ENCODE results near the gene CENPS.
"Not testable (repeated sequence)": the region's sequence is repeated elsewhere in the genome, so short reads cannot be mapped to it uniquely, and the experiment has no call there.

The CENPS gene

DNA sequence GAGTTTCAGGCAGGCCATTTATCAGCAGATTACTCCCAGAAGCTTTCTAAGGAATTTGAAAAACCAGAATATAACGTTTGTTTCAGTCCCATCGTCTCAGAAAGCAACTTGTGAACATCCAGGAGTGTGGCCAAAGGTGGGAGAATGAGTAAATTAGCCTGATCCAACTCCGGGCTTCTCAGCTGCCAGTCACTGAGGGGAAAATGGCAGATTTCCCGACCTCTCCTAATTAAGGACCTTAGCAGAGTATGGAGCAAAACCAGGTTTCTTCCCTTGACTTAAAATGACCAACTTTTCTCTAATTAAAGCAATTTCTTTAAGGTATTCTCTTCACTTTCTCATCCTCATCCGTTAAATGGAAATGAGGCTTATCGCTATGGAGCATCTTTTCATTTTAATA lies 20.6 kb downstream of the CENPS start:
- DNase-seq (ENCODE audit: low read depth, low spot score) = no peak

DNA sequence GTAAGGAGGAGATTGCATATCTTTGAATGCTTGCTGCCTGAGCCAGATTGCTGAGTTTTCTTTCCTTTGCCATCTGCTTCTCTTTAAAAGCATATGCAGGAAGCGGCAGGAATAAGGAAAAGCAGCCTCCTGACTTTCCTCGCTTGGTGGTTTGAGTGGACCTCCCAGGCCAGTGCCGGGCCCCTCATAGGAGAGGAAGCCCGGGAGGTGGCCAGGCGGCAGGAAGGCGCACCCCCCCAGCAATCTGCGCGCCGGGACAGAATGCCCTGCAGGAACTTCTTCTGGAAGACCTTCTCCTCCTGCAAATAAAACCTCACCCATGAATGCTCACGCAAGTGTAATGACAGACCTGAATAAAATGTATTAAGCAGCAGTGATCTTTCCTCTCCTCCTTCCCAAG lies 21.1 kb downstream of the CENPS start:
- DNase-seq (ENCODE audit: low read depth, low spot score) = no peak

DNA sequence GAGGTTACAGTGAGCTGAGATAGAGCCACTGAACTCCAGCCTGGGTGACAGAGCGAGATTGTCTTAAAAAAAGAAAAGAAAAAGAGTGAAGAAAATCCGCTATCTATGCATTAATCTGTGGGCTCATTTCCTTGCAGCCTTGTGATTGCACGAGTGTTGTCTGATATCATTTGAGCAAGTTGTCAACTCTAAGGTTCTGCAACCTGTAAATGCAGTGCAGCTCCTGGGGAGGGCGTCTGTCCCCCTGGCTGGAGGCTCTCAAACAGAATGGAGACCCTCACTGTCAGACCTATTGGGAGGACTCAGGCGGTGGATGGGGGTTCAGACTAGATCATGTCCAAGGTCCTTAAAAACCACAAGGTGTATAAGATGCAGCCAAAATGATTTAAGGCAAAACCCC lies 25.8 kb downstream of the CENPS start:
- DNase-seq (ENCODE audit: low read depth, low spot score) = no peak

DNA sequence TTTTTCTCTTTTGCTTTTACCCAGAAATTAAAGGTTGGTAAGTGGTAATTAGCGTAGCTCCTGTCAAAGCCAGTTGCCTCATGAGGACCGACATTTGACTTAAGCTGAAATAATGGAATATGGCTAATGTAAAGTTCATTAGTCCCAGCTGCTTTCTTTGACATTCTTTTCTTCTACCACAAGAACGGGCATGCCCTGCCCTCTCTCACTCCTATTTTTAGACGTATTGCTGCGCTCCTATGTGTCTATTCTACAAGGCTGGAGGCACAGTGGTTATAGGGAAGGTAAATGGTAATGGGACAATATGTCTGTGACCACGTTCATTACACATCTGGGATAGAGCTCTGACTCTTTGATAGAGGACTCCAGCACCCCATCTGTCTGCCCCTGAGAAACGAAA lies 26.4 kb downstream of the CENPS start:
- DNase-seq (ENCODE audit: low read depth, low spot score) = no peak

DNA sequence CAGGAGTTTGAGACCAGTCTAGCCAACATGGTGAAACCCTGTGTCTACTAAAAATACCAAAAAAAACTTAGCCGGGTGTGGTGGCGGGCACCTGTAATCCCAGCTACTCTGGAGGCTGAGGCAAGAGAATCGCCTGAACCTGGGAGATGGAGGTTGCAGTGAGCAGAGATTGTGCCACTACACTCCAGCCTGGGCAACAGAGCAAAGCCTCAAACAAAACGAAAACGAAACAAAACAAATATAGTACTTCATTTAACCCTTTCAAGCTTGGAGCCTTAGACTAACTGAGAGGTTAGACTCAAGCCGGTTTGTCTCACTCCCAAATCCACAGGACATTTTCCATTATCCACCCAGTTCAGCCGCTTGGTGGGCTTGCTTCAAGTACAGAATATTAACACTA lies 27.2 kb downstream of the CENPS start:
- DNase-seq (ENCODE audit: low read depth, low spot score) = not testable (repeated sequence)

DNA sequence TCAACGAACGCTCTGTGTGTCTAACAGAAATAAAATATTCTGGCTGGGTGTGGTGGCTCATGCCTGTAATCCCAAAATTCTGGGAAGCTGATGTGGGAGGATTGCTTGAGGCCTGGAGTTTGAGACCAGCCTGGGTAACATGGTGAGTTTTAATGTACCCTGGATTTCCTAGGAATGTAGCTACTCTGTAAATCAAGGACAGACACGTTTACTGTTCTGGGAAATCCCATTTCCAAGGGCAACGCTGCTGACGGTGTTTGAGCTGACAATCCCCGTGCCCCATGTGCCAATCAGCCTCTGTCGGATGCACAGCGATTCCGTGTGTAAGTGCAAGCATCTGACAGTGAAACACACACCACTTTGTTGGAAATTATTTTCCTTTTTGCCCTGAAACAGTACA lies 27.6 kb downstream of the CENPS start:
- DNase-seq (ENCODE audit: low read depth, low spot score) = no peak

DNA sequence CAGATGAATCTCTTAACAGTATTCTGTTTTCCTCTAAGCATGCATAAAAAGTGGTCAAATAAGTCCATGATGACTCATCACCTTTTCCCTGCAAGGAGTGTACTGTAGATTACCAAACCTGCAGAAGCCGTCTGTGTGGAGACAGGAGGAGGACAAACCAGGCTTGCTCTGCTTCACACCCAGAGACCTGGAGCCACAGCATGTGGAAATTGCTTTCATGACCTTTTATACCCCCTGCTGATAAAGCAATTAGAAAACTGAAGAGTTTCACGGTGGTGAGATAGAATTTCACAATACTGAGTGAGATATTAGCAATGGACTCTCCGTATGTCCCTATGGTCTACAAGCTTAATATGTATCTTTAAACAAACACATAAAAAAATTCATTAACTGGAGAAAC lies 29.0 kb downstream of the CENPS start:
- DNase-seq (ENCODE audit: low read depth, low spot score) = no peak

DNA sequence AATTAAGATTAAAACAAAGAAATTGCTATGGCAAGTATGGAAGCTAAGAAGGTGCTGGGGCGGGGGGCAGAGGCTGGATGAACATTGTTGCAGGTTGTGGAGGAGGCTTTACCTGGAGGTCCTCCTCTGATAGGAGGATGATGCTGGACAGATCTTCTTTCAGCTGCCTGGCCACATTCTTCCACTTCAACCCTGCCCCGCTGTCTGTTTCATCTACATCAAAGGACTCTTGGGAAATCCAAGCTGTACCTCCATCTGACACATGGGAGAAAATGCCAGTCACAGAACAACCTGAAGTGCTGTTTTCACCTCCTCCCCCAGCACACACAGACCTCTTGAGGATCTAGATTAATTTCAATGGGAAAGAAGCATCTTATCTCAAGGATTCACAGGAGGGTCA lies 36.8 kb downstream of the CENPS start:
- no peak for DNase-seq (ENCODE audit: low read depth, low spot score)

DNA sequence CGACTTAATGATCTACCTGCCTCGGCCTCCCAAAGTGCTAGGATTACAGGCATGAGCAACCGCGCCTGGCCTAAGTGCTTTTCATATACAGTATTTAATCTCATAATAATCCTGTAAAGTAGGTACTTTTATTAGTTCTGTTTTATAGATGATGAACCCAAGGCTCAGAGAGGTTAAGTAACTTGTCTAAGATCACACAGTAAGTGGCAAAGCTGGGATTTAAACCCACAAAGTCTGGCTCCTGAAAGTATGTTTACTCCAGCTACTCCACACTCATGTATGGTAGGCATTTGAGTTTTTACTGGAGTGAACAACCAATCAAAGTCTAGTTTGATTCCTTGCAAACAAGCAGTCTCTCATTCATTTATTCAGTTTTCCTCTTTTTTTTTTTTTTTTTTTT lies 39.8 kb downstream of the CENPS start:
- no peak for DNase-seq (ENCODE audit: low read depth, low spot score)

DNA sequence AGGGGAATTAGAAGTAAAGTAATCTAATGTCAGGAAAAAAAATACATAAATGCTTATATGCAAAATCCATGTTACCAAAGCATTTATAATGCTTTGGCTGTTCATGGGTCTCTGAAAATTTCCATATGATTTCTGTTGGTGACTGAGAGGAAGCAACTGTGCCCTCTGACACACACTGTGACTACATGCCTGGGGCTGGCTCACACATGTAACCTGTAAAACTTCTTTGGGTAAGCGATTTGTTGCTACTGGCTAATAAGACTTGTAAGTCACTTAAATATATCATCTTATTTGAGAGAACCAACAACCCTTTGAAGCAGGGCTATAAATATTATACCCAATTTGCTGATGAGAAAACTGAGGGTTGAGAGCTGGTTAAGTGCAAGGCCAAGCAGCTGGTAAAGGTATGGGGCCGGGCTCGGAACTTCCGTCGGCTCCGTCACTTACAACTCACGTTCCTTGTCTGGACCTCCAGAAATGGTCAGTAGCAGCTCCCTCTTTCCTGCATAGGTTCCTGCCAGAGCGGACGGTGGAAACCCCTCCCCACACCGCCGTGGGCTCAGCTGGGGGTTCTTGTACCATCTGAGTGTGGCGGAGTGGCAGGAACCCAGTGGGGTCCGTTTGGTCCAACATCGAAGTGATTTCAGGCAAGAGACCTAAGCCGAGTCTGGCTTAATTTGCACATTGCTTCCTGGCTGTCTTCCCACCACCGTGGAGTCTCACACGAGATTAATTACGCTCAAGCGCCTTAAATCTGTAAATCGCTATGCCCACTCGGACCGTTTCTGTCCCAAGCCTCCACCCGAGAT lies 41.4 kb downstream of the CENPS start:
- no peak for DNase-seq (ENCODE audit: low read depth, low spot score)

DNA sequence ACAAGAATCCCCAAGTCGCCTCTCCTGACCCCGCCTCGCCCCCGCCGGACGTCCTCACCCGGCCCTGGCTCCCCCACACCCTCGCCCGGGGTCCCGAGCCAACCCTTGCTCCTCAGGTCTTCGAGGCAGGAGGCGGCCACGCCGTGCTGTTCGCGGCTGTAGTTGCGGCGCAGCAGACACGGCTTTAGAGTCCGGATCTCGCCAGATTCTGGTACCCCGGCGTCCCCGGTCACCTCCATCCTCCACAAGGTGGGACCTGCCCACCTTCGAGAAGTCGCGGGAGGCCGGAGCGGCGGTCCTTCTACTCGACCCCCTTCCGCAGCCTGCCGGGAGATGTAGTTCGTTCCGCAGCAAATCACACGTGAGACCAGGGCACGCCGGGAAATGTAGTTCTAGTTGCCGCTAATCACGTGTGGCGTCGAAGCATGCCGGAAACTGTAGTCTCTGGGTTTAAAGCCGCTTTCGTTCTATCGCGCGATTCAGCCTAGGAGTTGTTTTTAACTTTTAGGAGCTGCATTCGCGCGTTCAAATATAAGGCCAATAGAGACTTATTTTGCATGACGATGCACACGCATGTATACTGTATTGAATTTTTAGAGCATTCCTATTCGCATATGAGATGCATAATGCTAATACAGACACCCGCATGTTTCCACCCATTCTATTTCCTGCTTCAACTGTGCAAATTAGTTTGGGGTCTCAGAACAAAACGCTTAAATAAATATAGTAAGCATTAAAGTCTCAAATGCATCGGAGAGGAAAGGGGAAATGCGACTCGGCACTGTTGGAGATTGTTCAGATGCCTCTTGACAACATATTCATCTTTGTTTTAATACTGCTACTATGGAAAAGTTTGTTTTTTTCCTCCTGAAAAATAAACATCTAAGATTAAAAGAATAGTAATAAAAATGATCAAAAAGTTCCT lies 42.2 kb downstream of the CENPS start, which contains the start of gene DFFA:
Gene DFFA, minus strand, starts transcription at position 310 of the 925 bp plus-strand sequence. Its CDS starts 71 bp downstream, at position 239.
- peak; percentile 97 for DNase-seq (ENCODE audit: low read depth, low spot score)

DNA sequence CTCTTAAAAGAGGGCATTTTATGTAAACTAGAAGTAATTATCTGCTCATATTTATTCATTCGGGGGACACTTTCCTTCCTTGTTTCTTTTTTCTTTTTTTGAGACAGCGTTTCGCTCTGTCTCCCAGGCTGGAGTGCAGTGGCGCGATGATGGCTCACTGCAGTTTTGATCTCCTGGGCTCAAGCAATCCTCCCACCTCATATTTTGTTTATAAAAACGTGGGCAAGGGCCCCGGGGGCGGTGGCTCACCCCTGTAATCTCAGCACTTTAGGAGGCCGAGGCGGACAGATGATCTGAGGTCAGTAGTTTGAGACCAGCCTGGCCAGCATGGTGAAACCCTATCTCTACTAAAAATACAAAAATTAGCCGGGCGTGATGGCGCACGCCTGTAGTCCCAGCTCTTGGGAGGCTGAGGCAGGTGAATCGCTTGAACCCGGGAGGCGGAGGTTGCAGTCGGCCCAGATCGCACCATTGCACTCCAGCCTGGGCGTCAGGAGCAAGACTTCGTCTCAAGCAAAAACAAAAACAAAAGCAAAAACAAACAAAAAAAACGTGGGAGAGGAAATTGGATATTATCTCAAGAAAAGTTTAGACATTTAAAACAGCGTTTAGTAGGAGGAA lies 43.0 kb downstream of the CENPS start:
- DNase-seq (ENCODE audit: low read depth, low spot score) = no peak

DNA sequence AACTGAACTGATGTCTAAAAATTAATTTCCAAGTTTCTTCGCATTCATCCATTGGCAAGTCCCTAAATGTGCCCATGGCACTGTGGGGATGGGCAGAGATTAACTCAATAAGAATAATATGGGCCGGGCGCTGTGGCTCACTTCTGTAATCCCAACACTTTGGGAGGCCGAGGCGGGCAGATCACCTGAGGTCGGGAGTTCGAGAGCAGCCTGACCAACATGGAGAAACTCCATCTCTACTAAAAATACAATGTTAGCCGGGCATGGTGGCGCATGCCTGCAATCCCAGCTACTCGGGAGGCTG lies 44.0 kb downstream of the CENPS start:
- DNase-seq (ENCODE audit: low read depth, low spot score) = not testable (repeated sequence)

DNA sequence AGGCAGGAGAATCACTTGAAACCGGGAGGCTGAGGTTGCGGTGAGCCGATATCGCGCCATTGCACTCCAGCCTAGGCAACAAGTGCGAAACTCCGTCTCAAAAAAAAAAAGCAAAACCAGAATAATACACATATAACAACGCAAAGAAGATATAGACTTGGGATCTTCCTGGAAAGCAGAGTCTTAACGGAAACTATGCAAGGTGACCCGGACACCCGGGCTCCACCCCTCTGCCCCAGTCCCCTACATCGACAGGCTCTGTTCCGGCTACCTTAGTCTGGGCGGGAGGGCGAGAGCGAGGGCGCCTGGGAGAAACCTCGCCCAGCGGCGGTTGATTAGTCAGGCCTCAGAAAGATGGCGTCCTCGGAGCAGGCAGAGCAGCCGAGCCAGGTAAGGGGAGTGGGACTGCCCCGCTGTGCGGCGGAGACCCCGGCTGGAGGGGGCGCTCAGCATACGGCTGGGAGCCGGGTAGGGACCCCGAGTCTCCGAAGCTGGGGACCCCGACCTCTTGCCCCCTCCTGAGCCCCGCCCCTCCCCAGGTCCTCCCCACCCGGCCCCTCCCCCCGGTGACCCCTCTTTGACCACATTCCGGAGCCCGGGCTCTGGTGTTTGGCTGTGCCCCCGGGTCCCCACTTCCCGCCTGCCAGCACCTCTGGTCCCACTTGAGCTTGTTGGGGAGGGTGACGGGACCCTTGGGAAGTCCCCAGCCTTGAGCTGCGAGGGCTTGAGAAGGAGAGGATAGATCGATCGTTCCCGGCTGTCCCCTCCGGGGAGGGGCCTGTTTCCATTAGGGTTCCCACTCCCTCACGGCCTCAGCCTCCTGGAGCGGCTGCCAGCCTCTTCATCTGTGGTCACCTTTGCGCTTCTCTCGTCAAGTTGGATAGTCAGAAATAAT lies 44.6 kb downstream of the CENPS start, which contains the start of gene PEX14:
Gene PEX14, plus strand, starts transcription at position 338 of the 895 bp plus-strand sequence. Its CDS starts 17 bp downstream, at position 355.
- DNase-seq (ENCODE audit: low read depth, low spot score) = peak; percentile 78

DNA sequence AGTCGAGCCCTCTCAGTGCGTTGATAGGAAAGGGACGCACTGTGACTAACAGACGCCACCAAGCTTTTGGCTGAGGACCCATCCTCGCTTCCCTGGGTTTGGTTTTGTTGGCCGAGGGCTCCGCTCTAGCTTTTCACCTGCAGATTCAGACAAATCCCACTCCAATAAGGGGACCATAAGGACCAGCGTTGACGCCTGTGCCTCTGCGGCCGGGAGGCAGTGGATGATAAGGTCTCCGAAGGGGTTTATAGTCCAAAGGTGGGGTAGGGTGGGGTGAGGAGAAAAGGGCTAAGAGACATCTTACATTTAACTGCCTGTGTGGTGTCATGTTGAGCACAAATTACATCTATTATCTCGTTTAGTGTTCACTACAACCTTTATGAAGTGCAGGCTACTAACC lies 45.3 kb downstream of the CENPS start:
- DNase-seq (ENCODE audit: low read depth, low spot score) = no peak

DNA sequence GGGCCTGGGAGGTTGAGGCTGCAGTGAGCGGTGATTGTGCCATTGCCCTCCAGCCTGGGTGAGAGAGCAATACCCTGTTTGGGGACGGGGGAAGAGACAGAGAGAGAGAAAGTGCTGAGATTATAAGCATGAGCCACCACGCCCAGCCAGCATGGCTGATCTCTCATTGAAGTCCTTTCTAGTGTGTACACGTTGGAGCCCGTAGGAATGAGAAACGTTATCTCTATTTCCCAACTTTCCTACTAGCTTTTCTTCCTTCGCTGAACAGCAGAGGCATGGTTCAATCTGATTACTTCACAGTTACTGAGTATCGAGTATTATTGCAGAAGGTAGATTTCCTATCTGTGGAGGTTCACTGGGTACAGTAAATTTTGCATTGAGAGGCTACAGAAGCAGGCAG lies 49.1 kb downstream of the CENPS start:
- no peak for DNase-seq (ENCODE audit: low read depth, low spot score)

DNA sequence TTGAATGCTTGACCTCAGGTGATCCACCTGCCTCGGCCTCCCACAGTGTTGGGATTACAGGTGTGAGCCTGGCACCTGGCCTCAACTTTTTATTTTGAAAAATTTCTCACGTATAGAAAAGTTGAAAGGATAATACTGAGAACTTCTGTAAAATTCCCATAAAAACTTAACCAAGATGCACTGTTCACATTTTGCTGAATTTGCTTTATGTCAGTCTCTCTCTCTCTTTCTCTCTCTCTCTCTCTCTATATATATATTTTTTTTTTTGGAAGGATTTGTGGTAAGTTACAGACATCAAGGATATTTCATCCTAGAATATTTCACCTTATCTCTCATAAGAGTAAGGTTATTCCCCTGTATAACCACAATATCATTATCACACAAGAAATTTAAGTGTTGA lies 50.4 kb downstream of the CENPS start:
- no peak for DNase-seq (ENCODE audit: low read depth, low spot score)

DNA sequence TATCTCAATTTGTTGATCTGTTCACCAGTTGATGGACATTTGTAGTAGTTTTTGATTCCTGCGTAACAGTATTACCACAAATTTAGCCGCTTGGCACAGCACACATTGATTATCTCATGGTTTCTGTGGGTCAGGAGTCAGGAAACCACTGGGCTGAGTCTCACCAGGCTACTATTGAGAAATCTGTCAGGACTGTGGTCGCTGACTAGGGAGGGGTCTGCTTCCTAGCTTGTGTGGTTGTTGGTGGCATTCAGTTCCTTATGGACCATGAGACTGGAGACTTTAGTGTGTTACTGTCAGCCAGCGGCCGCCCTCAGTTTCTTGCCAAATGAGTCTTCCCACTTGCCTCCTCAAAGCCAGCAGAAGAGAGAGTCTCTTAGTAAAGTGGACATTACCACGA lies 54.3 kb downstream of the CENPS start:
- DNase-seq (ENCODE audit: low read depth, low spot score) = no peak

DNA sequence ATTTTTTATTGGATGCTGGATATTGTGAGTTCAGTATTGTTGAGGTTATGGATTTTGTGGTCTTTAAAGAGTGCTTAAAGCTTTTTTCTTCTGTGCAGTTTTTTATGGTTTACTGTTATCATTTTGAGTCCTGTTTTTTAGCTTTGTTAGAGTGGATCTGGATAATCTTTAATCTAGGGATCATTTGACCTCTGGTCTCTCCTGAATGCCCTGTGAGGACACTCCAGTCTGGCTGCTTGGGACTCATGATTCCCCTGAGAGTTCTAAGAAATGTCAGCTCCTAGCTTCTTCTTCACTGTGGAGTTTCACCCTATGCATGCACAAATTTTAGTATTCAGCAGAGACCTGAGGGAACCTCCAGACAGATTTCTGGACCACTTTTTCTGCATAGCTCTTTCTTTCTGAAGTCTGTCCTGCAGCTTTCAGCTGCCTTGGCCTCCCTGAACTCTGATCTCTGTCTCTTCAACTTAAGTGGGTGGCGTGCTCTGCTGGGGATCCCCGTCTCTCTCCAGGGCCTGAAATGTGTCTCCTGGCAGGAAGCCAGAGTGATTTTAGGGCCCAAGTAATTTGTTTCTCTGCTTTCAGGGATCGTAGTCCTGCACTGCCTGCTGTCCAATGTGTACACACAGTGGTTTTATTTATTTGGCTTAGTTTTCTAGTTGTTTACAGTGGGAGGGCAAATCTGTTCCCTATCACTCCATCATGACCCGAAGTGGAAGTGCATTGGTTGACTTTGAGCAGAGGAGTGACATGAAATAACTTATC lies 59.2 kb downstream of the CENPS start:
- DNase-seq (ENCODE audit: low read depth, low spot score) = no peak

DNA sequence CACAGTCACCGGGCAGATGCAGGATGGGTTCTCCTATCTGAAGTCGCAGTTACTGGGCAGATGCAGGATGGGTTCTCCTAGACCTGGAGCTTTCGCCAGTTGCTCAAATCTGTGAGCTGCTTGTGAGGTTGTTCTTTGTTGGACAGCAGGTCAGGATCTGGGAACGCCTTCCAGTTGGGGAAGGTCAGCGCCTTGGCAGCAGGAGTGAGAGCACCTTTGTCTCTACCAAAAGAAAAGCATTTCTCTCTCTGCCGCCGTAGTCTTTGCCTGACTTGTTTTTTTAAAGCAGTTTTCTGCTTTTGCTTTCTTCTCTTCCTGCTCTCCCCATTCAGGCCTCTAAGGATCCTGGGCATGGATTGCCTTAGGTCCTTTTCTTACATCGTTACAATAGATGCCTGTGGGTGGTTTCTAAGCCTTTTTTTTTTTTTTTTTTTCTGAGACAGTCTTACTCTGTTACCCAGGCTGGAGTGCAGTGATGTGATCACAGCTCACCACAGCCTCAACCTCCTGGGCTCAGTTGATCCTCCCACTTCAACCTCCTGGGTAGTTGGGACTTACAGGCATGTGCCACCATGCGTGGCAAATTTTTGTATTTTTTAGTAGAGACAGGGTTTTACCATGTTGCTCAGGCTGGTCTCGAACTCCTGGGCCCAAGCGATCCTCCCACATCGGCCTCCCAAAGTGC lies 60.2 kb downstream of the CENPS start:
- no peak for DNase-seq (ENCODE audit: low read depth, low spot score)
